Hepatocyte (in vitro differentiated cells): ENCODE results near the gene ZNF878. TPM values are rescaled to one million over a fixed set of nuclear protein-coding genes. Genes with fewer than 3 reads are reported as not detected.

Experiments
- DNase-seq: peaks from one replicate; pipeline ENCODE4 v3.0.0-alpha.2; 2016; ENCODE audit warnings: low spot score
- H2AFZ ChIP-seq: fragments of 200-600 bp; sonication (generic); 2 replicates; pipeline ENCODE4 v1.6.0; 2016; ENCODE audit warnings: antibody characterized with exemption, mild to moderate bottlenecking
- H3K27ac ChIP-seq: fragments of 200-600 bp; sonication (generic); 2 replicates; pipeline ENCODE4 v1.5.1; 2016; ENCODE audit warnings: mild to moderate bottlenecking
- H3K27me3 ChIP-seq: fragments of 200-600 bp; sonication (generic); 2 replicates; pipeline ENCODE4 v1.6.1; 2016
- H3K36me3 ChIP-seq: fragments of 200-600 bp; sonication (generic); replicated peaks from 2 replicates; pipeline ENCODE4 v1.5.1; 2016; ENCODE audit warnings: low read depth; ENCODE audit not compliant: insufficient read depth
- H3K4me1 ChIP-seq: fragments of 200-600 bp; sonication (generic); 2 replicates; pipeline ENCODE4 v1.5.1; 2016; ENCODE audit warnings: mild to moderate bottlenecking, moderate library complexity; ENCODE audit not compliant: insufficient read depth
- H3K4me2 ChIP-seq: fragments of 200-600 bp; sonication (generic); 2 replicates; pipeline ENCODE4 v1.6.0; 2016
- H3K4me3 ChIP-seq: fragments of 200-600 bp; sonication (generic); 2 replicates; pipeline ENCODE4 v1.5.1; 2016; ENCODE audit warnings: mild to moderate bottlenecking
- H3K79me2 ChIP-seq: fragments of 200-600 bp; sonication (generic); 2 replicates; pipeline ENCODE4 v1.6.0; 2017; ENCODE audit warnings: mild to moderate bottlenecking
- H3K9me2 ChIP-seq: fragments of 200-600 bp; sonication (generic); replicated peaks from 2 replicates; pipeline ENCODE4 v1.6.0; 2017; ENCODE audit warnings: mild to moderate bottlenecking; ENCODE audit not compliant: insufficient read depth
- H3K9me3 ChIP-seq: fragments of 200-600 bp; sonication (generic); 2 replicates; pipeline ENCODE4 v1.5.1; 2016; ENCODE audit warnings: low read depth, mild to moderate bottlenecking
- H4K20me1 ChIP-seq: fragments of 200-600 bp; sonication (generic); 2 replicates; pipeline ENCODE4 v1.6.0; 2016; ENCODE audit warnings: mild to moderate bottlenecking; ENCODE audit not compliant: insufficient read depth, poor library complexity, severe bottlenecking
- EZH2 ChIP-seq: fragments of 200-600 bp; sonication (generic); IDR thresholded peaks from 2 replicates; pipeline ENCODE4 v1.6.1; 2016; ENCODE audit warnings: antibody characterized with exemption, mild to moderate bottlenecking, borderline replicate concordance
- EZH2phosphoT487 ChIP-seq: fragments of 200-600 bp; sonication (generic); IDR thresholded peaks from one replicate; pipeline ENCODE4 v1.6.1; 2018; ENCODE audit warnings: antibody characterized with exemption, mild to moderate bottlenecking, low read depth, moderate library complexity; ENCODE audit not compliant: unreplicated experiment, severe bottlenecking
- WGBS: methylation state at CpG from one replicate; pipeline ENCODE4 v1.1.6; 2016; ENCODE audit warnings: low lambda C conversion rate; ENCODE audit errors: missing lambda C conversion rate; 5-methylcytosine and 5-hydroxymethylcytosine counted together
- polyA plus RNA-seq: library from polyadenylated mRNA; unstranded; fragments of >200 nt; fragmentation: Nextera tagmentation; extraction: Ambion mirVana; gene quantifications from 2 replicates; pipeline ENCODE4 v1.2.1, GENCODE V29; 2016
- total RNA-seq: library from RNA; depleted of rRNA; stranded (reverse); fragments of >200 nt; gene quantifications from 2 replicates; pipeline ENCODE4 v1.2.3, GENCODE V29; 2014
- TF ChIP-seq, protein P1 (sequence below): fragments of 200-600 bp; sonication (generic); IDR thresholded peaks from 2 replicates; pipeline ENCODE4 v1.5.1; 2016; ENCODE audit warnings: antibody characterized with exemption, mild to moderate bottlenecking; ENCODE audit not compliant: poor library complexity

ZNF878 gene
- total RNA-seq (0.32 and 0.77 TPM in 2 replicates), polyA plus RNA-seq (0.91 TPM in 1 of 2 replicates, not detected in the other)

DNA sequence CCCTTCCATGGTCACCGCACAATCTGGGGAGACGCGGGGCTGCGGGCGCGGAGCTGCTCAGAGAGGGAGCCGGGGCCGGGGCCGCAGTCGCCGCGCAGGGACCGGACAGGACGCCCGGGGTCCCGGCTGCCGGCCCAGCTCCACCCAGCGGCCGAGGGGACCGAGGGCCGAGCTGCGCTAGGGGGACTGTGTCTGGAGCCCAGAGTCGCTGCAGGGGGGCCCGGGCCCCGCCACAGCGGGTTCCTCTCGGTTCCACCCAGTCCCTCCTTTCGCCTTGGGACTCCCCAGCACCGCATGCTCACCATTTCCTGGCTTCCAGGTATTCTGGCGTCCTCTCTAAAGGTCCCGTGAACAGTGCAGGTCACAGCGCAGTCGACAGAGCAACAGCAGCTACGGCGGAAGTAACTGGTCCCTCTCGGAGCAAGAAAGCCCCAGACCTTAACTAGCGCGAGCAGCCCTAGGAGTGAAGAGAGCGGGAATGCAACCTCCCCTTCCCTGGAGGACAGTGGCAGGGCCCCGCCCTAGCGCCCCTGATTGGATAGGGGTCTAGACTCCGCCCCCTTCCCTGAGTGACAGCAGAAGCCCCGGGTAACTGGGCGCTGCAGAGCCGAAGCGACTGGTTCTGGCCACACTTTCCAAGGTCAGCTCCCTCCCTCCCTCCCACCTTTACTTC is at the start of gene ZNF878:
ZNF878 (minus strand) TSS at position 465 of the 673 bp plus-strand sequence; CDS start at position 305, 160 bp downstream.
- peak; percentile 96 for DNase-seq
- Histone ChIP-seq H3K4me2 (peak within 1 kb of the TSS; percentile 92), H3K36me3 (no peaks in the 10 kb centered on the region), H3K4me3 (peak within 1 kb of the TSS; percentile 62), H3K9me2 (no peaks in the 10 kb centered on the region), H4K20me1 (no peaks in the 10 kb centered on the region), H3K9me3 (no peaks in the 10 kb centered on the region), H3K27ac (peak within 1 kb of the TSS; percentile 66), H2AFZ (peak within 1 kb of the TSS; percentile 75), H3K27me3 (no peaks in the 10 kb centered on the region), H3K79me2 (no peaks in the 10 kb centered on the region), H3K4me1 (peaks cover 5% of the 10 kb centered on the region)
- 1% methylated on average over 40 of the region's 46 CpGs for WGBS
- TF ChIP-seq, protein P1, sequence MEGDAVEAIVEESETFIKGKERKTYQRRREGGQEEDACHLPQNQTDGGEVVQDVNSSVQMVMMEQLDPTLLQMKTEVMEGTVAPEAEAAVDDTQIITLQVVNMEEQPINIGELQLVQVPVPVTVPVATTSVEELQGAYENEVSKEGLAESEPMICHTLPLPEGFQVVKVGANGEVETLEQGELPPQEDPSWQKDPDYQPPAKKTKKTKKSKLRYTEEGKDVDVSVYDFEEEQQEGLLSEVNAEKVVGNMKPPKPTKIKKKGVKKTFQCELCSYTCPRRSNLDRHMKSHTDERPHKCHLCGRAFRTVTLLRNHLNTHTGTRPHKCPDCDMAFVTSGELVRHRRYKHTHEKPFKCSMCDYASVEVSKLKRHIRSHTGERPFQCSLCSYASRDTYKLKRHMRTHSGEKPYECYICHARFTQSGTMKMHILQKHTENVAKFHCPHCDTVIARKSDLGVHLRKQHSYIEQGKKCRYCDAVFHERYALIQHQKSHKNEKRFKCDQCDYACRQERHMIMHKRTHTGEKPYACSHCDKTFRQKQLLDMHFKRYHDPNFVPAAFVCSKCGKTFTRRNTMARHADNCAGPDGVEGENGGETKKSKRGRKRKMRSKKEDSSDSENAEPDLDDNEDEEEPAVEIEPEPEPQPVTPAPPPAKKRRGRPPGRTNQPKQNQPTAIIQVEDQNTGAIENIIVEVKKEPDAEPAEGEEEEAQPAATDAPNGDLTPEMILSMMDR, result no peak
- TF ChIP-seq EZH2phosphoT487, result no peak
- no peak for TF ChIP-seq EZH2

DNA sequence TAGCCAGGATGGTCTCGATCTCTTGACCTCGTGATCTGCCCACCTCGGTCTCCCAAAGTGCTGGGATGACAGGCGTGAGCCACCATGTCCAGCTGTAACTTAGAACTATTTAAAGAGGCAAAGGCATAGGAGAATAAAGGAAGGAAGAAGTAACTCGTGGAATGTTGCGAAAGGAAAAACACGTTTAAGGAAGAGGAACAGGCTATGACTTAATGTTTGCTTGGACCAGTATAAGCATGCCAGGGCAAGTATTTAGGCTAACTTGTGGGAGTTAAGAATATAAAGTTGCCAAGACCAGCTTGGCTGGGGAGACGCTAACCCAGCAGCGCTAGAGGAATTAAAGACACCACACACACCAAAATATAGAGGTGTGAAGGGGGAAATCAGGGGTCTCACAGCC is 45.3 kb upstream of the ZNF878 start:
- Histone ChIP-seq H2AFZ (no peak overlapping the region), H3K27me3 (no peaks in the 10 kb centered on the region), H4K20me1 (no peaks in the 10 kb centered on the region), H3K4me2 (no peak overlapping the region), H3K27ac (no peak overlapping the region), H3K79me2 (peaks cover 22% of the 10 kb centered on the region), H3K36me3 (no peaks in the 10 kb centered on the region), H3K9me2 (no peaks in the 10 kb centered on the region), H3K4me1 (peaks cover 4% of the 10 kb centered on the region), H3K4me3 (no peak overlapping the region), H3K9me3 (no peaks in the 10 kb centered on the region)
- TF ChIP-seq, protein P1, result no peak
- no peak for TF ChIP-seq EZH2phosphoT487
- no peak for TF ChIP-seq EZH2
- WGBS, result 95% methylated on average over 9 of the region's 9 CpGs
- no peak for DNase-seq

DNA sequence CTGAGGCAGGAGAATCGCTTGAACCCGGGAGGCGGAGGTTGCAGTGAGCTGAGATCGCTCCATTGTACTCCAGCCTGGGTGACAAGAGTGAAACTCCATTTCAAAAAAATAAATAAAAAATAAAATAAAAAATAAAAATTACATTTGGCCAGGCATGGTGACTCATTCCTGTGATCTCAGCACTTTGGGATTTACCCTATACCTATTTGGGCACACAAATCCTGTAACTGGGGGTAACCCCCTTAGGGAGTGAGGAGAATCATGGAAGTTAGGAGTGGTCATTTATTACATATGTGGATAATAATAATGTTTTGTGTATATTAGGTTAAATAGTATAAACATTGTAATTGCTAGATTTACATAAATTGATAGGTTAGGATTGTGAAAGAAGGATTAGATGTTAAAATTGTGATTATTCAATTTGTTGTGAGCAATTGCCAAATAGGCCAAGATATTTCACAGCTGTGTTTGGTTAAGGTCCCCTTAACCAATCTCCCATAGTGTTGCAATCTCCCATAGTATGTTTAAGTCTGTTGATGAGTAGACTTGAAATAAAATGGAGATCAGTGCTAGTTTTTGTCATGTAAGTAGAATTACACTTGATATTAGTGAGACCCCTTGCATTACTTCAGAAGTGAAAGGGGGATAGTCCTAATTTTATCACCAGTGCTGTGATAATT is 42.5 kb upstream of the ZNF878 start:
- H3K4me2 ChIP-seq, result no peak overlapping the region
- H3K27me3 ChIP-seq, result no peaks in the 10 kb centered on the region
- TF ChIP-seq EZH2 (no peak), EZH2phosphoT487 (no peak)
- TF ChIP-seq, protein P1, result no peak
- peak overlapping the region; percentile 4 for H3K4me3 ChIP-seq
- H3K4me1 ChIP-seq, result peaks cover 5% of the 10 kb centered on the region
- no peak overlapping the region for H3K27ac ChIP-seq
- H3K9me3 ChIP-seq, result no peaks in the 10 kb centered on the region
- H4K20me1 ChIP-seq, result no peaks in the 10 kb centered on the region
- H2AFZ ChIP-seq, result no peak overlapping the region
- 98% methylated on average over 4 of the region's 4 CpGs for WGBS
- DNase-seq, result no peak
- H3K79me2 ChIP-seq, result peaks cover 22% of the 10 kb centered on the region
- H3K36me3 ChIP-seq, result no peaks in the 10 kb centered on the region
- no peaks in the 10 kb centered on the region for H3K9me2 ChIP-seq
